T-helper 2 cell treated with Interferon-gamma antibody and Interleukin-4, amounts not matched to agents 5 μg/mL and 100 μg/mL, for 36 hours (primary cell): ENCODE data around the gene DPM3.

Experiments
- DNase-seq: peaks from one replicate; pipeline ENCODE4 v3.0.0; 2021; ENCODE audit warnings: low spot score
- H3K27ac Mint-ChIP-seq: one replicate; pipeline ENCODE4 v1.8.0; 2021; ENCODE audit warnings: mild to moderate bottlenecking, mixed read lengths
- H3K27me3 Mint-ChIP-seq: one replicate; pipeline ENCODE4 v1.8.0; 2021; ENCODE audit warnings: low read depth, mixed read lengths
- H3K36me3 Mint-ChIP-seq: one replicate; pipeline ENCODE4 v1.8.0; 2021; ENCODE audit warnings: low read depth, mixed read lengths
- H3K4me1 Mint-ChIP-seq: one replicate; pipeline ENCODE4 v1.8.0; 2021; ENCODE audit warnings: low read depth, mixed read lengths
- H3K4me3 Mint-ChIP-seq: one replicate; pipeline ENCODE4 v1.8.0; 2022; ENCODE audit warnings: mild to moderate bottlenecking, moderate library complexity, mixed read lengths
- H3K9me3 Mint-ChIP-seq: one replicate; pipeline ENCODE4 v1.8.0; 2021; ENCODE audit warnings: mixed read lengths

Gene DPM3

GRCh38 chr1:155093911-155094621, 46.3 kb downstream of the DPM3 start:
- Mint-ChIP-seq H3K4me1 (peaks cover 4% of the 10 kb centered on the region), H3K27ac (no peak overlapping the region), H3K27me3 (peaks cover 24% of the 10 kb centered on the region), H3K9me3 (no peaks in the 10 kb centered on the region), H3K36me3 (no peaks in the 10 kb centered on the region), H3K4me3 (no peak overlapping the region)
- no peak for DNase-seq

- Mint-ChIP-seq H3K36me3 (no peaks in the 10 kb centered on the region), H3K4me3 (no peak overlapping the region), H3K27ac (no peak overlapping the region), H3K27me3 (peaks cover 24% of the 10 kb centered on the region), H3K4me1 (peaks cover 4% of the 10 kb centered on the region), H3K9me3 (no peaks in the 10 kb centered on the region)
- DNase-seq = no peak
Observed at GRCh38 chr1:155092641-155093040, 47.7 kb downstream of the DPM3 start.

- peaks cover 4% of the 10 kb centered on the region for H3K4me1 Mint-ChIP-seq
- H3K9me3 Mint-ChIP-seq = no peaks in the 10 kb centered on the region
- no peak overlapping the region for H3K4me3 Mint-ChIP-seq
- no peak overlapping the region for H3K27ac Mint-ChIP-seq
- peaks cover 24% of the 10 kb centered on the region for H3K27me3 Mint-ChIP-seq
- H3K36me3 Mint-ChIP-seq = no peaks in the 10 kb centered on the region
- DNase-seq = no peak
Observed at GRCh38 chr1:155092131-155092530, 48.2 kb downstream of the DPM3 start.

- Mint-ChIP-seq H3K4me3 (peak overlapping the region; percentile 1), H3K27ac (no peak overlapping the region), H3K4me1 (peaks cover 4% of the 10 kb centered on the region), H3K36me3 (no peaks in the 10 kb centered on the region), H3K27me3 (peaks cover 20% of the 10 kb centered on the region), H3K9me3 (no peaks in the 10 kb centered on the region)
- DNase-seq = peak; percentile 70
Observed at GRCh38 chr1:155091071-155092051, 49.0 kb downstream of the DPM3 start.
